Cardiac fibroblast (primary cell): Measurements from ENCODE around the gene LRFN5.
"Not testable (repeated sequence)": the region's sequence is repeated elsewhere in the genome, so short reads cannot be mapped to it uniquely, and the experiment has no call there.

Source experiments
- DNase-seq, 2 donors: peaks; one replicate each; pipeline versions ENCODE4 v3.0.0 to v3.0.0-alpha.2; 2010; ENCODE audit warnings: low read depth in 2 of 2
- H3K4me3 ChIP-seq, 2 donors: replicated peaks in 1 of 2; 1 replicate in 1 of 2; 2 replicates in 1 of 2; pipeline ENCODE4 v1.5.1; 2011; ENCODE audit warnings: low read depth in 2 of 2, low read length in 2 of 2, mild to moderate bottlenecking in 2 of 2, moderate library complexity in 1 of 2
- TF ChIP-seq, protein P1 (sequence below): IDR thresholded peaks from one replicate; pipeline ENCODE4 v1.5.1; 2011; ENCODE audit warnings: low read depth, mild to moderate bottlenecking, low read length, inconsistent platforms

Gene LRFN5

DNA sequence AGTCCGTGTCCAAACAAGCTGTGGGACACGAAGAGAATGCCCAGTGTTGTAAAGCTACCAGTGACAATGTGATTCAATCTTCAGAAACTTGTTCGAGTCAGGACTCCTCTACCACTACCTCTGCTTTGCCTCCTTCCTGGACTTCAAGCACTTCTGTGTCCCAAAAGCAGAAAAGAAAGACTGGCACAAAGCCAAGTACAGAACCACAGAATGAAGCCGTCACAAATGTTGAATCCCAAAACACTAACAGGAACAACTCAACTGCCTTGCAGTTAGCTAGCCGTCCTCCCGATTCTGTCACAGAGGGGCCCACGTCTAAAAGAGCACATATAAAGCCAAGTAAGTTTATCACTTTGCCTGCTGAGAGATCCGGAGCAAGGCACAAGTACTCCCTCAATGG is 284.9 kb downstream of the LRFN5 start:
- no peak for DNase-seq
- H3K4me3 ChIP-seq = no peak overlapping the region
- TF ChIP-seq, protein P1, sequence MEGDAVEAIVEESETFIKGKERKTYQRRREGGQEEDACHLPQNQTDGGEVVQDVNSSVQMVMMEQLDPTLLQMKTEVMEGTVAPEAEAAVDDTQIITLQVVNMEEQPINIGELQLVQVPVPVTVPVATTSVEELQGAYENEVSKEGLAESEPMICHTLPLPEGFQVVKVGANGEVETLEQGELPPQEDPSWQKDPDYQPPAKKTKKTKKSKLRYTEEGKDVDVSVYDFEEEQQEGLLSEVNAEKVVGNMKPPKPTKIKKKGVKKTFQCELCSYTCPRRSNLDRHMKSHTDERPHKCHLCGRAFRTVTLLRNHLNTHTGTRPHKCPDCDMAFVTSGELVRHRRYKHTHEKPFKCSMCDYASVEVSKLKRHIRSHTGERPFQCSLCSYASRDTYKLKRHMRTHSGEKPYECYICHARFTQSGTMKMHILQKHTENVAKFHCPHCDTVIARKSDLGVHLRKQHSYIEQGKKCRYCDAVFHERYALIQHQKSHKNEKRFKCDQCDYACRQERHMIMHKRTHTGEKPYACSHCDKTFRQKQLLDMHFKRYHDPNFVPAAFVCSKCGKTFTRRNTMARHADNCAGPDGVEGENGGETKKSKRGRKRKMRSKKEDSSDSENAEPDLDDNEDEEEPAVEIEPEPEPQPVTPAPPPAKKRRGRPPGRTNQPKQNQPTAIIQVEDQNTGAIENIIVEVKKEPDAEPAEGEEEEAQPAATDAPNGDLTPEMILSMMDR = no peak

DNA sequence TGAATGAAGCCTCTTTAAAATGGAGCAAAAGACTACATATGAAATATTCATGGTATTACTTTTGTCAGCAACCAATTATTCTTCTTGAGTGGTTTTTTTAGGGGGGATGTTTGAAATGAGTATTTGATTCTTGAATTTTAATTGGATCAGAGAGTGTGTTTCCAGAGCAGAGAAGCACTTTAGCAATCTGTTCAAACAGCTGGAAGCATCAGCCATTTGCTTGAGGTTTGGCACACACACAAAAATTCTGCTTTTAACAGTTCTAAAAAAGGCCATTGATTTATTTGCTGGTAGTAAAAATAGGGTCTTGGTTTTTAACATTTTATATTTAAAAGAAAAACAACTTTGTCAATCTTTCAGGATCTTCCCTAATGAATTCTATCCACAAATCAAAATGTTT is 292.7 kb downstream of the LRFN5 start:
- no peak overlapping the region for H3K4me3 ChIP-seq
- TF ChIP-seq, protein P1 = no peak
- peak in 1 of 2 donors; percentile 41 for DNase-seq

DNA sequence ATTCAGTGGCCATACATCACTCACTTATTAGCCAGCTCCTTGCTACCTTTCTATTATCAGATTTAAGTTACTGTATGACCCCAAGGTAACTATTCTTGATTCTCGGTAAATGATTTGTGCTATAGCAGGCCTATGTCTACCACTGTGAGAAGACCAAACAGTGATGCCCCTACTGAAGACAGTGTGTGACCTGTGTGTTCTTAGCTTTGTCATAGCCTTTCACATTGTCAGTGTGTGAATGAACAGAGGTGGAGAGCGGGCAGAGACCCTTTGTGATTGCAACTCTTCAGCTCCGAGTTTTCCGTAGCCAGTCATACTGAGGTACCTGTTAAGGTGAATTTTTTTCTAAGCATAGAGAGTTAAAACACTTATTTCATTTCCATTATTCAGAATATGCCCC is 294.0 kb downstream of the LRFN5 start:
- no peak overlapping the region for H3K4me3 ChIP-seq
- no peak for DNase-seq
- TF ChIP-seq, protein P1 = no peak

DNA sequence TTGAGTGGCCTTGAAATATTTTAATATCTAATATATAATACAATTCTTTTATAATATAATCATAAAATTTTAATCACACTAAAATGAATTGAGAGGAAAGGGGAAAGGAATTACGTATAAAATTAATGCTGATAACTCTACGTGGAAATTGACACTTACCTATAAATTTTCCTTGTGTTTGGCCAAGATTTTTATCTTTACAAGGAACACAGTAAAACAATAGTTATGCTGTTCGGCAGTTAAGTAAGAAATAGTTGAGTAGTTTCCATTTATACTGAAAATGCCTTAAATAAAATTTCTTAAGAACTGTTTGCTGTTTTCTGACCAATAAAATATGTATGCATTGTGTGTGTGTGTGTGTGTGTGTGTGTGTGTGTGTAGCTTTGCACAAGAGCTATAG is 294.4 kb downstream of the LRFN5 start:
- no peak for DNase-seq
- no peak overlapping the region for H3K4me3 ChIP-seq
- TF ChIP-seq, protein P1 = no peak

DNA sequence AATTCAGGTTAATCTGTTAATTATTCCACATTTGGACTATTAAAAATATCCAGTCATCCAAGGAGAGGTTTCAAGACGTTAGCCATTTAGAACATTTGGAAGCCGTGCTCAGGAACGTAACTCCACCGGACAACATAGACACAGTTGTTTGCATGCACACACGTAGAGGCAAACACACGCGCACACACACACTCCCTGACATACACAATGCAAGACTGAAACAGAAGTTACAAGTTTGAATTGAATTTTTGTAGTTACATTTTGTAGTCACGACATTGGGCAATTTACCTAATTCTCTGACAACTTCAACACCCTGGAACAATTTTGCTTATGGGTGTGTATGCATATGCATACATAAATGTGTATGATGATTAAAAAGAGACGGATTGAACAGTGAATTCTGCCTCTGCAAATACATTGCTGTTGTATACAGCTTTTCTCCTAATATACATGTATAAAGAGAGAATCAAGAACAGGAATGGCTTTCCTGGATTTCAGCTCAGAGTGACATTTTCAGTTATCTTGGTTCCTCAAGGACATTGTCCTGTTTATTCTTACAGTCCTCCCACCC is 298.8 kb downstream of the LRFN5 start:
- TF ChIP-seq, protein P1 = no peak
- no peak overlapping the region for H3K4me3 ChIP-seq
- DNase-seq = no peak

DNA sequence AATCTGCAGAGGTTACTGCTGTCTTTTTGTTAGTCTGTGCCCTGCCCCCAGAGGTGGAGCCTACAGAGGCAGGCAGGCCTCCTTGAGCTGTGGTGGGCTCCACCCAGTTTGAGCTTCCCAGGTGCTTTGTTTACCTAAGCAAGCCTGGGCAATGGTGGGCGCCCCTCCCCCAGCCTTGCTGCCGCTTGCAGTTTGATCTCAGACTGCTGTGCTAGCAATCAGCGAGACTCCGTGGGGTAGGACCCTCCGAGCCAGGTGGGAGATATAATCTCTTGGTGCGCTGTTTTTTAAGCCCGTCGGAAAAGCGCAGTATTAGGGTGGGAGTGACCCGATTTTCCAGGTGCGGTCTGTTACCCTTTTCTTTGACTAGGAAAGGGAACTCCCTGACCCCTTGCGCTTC is 304.5 kb downstream of the LRFN5 start:
- H3K4me3 ChIP-seq, DNase-seq: not testable (repeated sequence)

DNA sequence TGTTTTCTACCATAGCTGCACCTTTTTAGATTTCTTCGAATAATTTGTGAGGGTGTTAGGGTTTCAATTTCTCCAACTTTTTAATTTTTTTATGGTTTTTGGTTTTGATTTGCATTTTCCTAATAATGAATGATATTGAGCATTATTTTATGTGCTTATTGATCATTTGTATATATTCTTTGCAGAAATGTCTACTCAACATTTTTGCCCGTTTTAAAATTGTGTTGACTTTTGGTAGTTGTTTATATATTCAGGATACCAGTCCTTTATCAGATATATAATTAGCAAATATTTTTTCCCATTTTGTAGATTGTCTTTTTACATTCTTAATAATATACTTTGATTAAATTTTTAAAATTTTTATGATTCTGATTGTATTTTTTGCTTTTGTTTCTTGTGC is 306.7 kb downstream of the LRFN5 start:
- DNase-seq = no peak
- TF ChIP-seq, protein P1 = no peak
- no peak overlapping the region for H3K4me3 ChIP-seq
